Heart right ventricle (tissue), 16 donors: ENCODE measurements around the gene FAF1. TPM values are rescaled to one million over a fixed set of nuclear protein-coding genes. Genes with fewer than 3 reads are reported as not detected.

Experiments used
- ATAC-seq, 8 donors: fragments of 200-7000 bp; cut with Tn5 transposase; one replicate each; pipeline ENCODE4 v1.9.1; 2020; ENCODE audit warnings: mild to moderate bottlenecking in 8 of 8, moderate library complexity in 8 of 8, moderate number of reproducible peaks in 1 of 8
- DNase-seq, 2 donors: peaks; one replicate each; pipeline ENCODE4 v3.0.0-alpha.2; 2020
- H3K27ac ChIP-seq, 10 donors: fragments of 200-600 bp; sonication (generic) in 2 of 10; one replicate each; pipeline versions ENCODE4 v1.5.0 to v1.8.0; 2020 to 2022; ENCODE audit warnings: mild to moderate bottlenecking in 3 of 10
- H3K27me3 ChIP-seq, 7 donors: fragments of 200-600 bp; one replicate each; pipeline ENCODE4 v1.8.0; 2021 to 2022; ENCODE audit warnings: mild to moderate bottlenecking in 2 of 7
- H3K36me3 ChIP-seq, 9 donors: fragments of 200-600 bp; sonication (generic) in 1 of 9; one replicate each; pipeline versions ENCODE4 v1.5.0 to v1.8.0; 2020 to 2022; ENCODE audit warnings: mild to moderate bottlenecking in 2 of 9
- H3K4me1 ChIP-seq, 9 donors: fragments of 200-600 bp; sonication (generic) in 1 of 9; one replicate each; pipeline versions ENCODE4 v1.5.0 to v1.8.0; 2020 to 2022; ENCODE audit warnings: mild to moderate bottlenecking in 4 of 9
- H3K4me3 ChIP-seq, 10 donors: fragments of 200-600 bp; sonication (generic) in 2 of 10; one replicate each; pipeline versions ENCODE4 v1.5.0 to v1.8.0; 2020 to 2022; ENCODE audit warnings: mild to moderate bottlenecking in 7 of 10, moderate library complexity in 2 of 10
- H3K9me3 ChIP-seq, 11 donors: fragments of 200-600 bp in 10 of 11; sonication (generic) in 2 of 11; one replicate each; pipeline versions ENCODE4 v1.5.0 to v1.8.0; 2013 to 2022; ENCODE audit warnings: mild to moderate bottlenecking in 2 of 11, control low read depth in 1 of 11, moderate library complexity in 1 of 11
- WGBS, 2 donors: extraction: QIAGEN DNeasy Blood & Tissue Kit; methylation state at CpG; one replicate each; pipeline ENCODE4 v1.1.7; 2013; ENCODE audit warnings: inconsistent platforms in 1 of 2; 5-methylcytosine and 5-hydroxymethylcytosine counted together
- intact Hi-C, 10 donors: fragments of 100-400 bp; cut with DNase I; formaldehyde crosslinking; loops; one replicate each; pipeline versions ENCODE4 v1.11.1 to v1.14.2; 2022
- polyA plus RNA-seq, 2 donors: library from polyadenylated mRNA; stranded (reverse); fragments of 200-250 nt; gene quantifications; one replicate each; pipeline ENCODE4 v1.2.3, GENCODE V29; 2013
- total RNA-seq, 10 donors: library from RNA; stranded (reverse); fragmentation: NEBNext Ultra II Directional in 3 of 10; extraction: Animal tissue kit (Norgen Biotek cat#: 25700) in 3 of 10; gene quantifications; one replicate each; pipeline versions ENCODE4 v1.2.1 to v1.2.4, GENCODE V29; 2021 to 2023
- TF ChIP-seq, protein P1 (sequence below), 9 donors: fragments of 200-600 bp; sonication (generic) in 2 of 9; IDR thresholded peaks; one replicate each; pipeline versions ENCODE4 v1.5.0 to v1.8.0; 2021 to 2022; ENCODE audit warnings: antibody characterized with exemption in 9 of 9, mild to moderate bottlenecking in 5 of 9, moderate library complexity in 1 of 9
- donor health status: Arrhythmogenic right ventricular cardiomyopathy.
- donor health status: ischemic (EF 13 %, LVEDD 7.1; RV severe dilation, severe dysfunction).
- donor health status: healthy with polysubstance abuse.
- donor health status: DM: no; HTN: yes; CAD: no.
- donor health status: DM: no; HTN: no; CAD: no.
- donor health status: ischemic (EF 25% LVEDD 6.9; RV normal size, moderate dysfunction).
- donor health status: ischemic (EF 25% LVEDD 5.7; RV mildly dilated, moderate dysfunction).
- donor health status: healthy.
- donor health status: DM: yes; HTN: yes; CAD: no.
- donor health status: Ischemic cardiomyopathy.
- donor health status: ischemic (EF 35%, LVEDD 5.7; RV mildly dilated, moderate dysfunction).
- donor health status: nonischemic (EF 11% LVEDD 7.7; RV severe dilation, severe dysfunction).
- donor health status: DM: yes; HTN: yes; CAD: no.
- donor health status: PGD.
- donor health status: ischemic (EF 29% LVEDD 5.4; RV normal size, mild dysfunction).
- donor health status: nonischemic (EF 23%, LVEDD 6.1; RV moderate dilation, normal function).

FAF1 gene
- total and polyA plus RNA-seq, 12 donors, result 30.9 to 102 (median 88.9) TPM

DNA sequence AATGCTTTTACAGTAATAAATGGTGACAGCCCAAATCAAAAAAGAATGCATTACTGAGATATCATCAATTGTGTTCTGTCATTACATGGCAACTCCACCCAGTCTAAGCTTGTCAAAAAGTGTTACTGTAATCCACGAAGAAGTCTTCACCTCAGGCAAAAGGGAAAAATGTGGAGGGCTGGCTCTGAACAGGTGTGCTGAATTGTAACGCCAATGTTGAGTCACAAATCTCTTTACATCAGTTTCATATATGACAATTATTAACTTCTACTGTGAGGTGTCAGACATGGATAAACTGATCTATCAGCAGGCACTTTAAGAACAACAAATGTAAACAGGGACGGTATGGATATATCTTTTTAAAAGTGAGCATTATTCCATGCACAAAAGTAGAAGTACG, 438.4 kb downstream of the FAF1 start:
- 94 to 96% methylated on average over 4 of the region's 4 CpGs for WGBS, 2 donors
- Histone ChIP-seq H3K9me3 (peaks cover 0 to 18% (median 10%) of the 10 kb centered on the region in 11 donors), H3K4me3 (no peak overlapping the region), H3K27me3 (no peaks in the 10 kb centered on the region), H3K36me3 (peaks cover 0 to 57% (median 7%) of the 10 kb centered on the region in 9 donors), H3K4me1 (no peaks in the 10 kb centered on the region), H3K27ac (no peak overlapping the region)
- intact Hi-C loops, result no loop called here
- ATAC-seq, result no peak
- TF ChIP-seq, protein P1, sequence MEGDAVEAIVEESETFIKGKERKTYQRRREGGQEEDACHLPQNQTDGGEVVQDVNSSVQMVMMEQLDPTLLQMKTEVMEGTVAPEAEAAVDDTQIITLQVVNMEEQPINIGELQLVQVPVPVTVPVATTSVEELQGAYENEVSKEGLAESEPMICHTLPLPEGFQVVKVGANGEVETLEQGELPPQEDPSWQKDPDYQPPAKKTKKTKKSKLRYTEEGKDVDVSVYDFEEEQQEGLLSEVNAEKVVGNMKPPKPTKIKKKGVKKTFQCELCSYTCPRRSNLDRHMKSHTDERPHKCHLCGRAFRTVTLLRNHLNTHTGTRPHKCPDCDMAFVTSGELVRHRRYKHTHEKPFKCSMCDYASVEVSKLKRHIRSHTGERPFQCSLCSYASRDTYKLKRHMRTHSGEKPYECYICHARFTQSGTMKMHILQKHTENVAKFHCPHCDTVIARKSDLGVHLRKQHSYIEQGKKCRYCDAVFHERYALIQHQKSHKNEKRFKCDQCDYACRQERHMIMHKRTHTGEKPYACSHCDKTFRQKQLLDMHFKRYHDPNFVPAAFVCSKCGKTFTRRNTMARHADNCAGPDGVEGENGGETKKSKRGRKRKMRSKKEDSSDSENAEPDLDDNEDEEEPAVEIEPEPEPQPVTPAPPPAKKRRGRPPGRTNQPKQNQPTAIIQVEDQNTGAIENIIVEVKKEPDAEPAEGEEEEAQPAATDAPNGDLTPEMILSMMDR (IDR thresholded peaks at IDR 0.05), result no peak
- no peak for DNase-seq

DNA sequence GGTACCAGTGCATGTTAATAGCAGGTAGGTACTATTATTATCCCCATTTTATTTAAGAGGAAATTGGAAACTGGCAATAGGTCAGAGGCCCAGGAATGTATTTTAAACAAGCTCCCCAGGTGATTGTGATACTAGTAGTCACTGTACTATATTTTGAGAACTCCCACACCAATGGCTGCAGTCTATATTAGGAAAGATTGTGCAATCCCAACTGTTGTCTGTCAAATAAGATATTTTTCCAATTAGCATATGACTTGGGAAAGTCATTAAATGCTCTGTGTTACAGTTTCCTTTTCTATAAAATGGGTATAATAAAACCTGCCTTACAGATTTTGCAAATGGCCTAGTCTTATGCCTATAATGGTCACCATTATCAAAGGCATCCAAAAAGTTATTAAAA, 442.6 kb downstream of the FAF1 start:
- intact Hi-C loops, result no loop called here
- TF ChIP-seq, protein P1 (IDR thresholded peaks at IDR 0.05), result no peak
- H3K27ac ChIP-seq, result no peak overlapping the region
- H3K36me3 ChIP-seq, result peaks cover 0 to 45% (median 0%) of the 10 kb centered on the region in 9 donors
- DNase-seq, result no peak
- ATAC-seq, result no peak
- peaks cover 0 to 8% (median 0%) of the 10 kb centered on the region in 11 donors for H3K9me3 ChIP-seq
- no peaks in the 10 kb centered on the region for H3K27me3 ChIP-seq
- H3K4me3 ChIP-seq, result no peak overlapping the region
- H3K4me1 ChIP-seq, result no peaks in the 10 kb centered on the region

DNA sequence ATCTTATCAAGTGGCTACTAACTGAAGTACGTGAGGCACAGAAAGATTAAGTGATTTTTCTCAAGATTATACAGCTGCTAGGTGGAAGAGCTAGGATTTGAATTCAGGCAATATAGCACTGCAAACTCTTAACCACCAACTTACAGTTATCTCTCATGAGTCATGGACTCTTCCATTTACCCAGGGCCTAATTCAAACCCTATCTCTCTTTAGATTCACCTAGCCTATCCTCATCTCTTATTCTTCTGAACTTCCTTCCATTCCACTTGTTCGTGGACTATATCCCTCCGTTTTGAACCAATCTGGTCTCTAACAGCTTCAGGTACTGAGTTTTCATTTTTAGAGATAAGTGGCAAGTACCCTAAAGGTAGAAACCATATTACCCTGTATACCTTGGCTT, 444.0 kb downstream of the FAF1 start:
- Histone ChIP-seq H3K4me3 (no peak overlapping the region), H3K27me3 (no peaks in the 10 kb centered on the region), H3K9me3 (peaks cover 0 to 13% (median 0%) of the 10 kb centered on the region in 11 donors), H3K36me3 (peaks cover 0 to 51% (median 0%) of the 10 kb centered on the region in 9 donors), H3K4me1 (no peaks in the 10 kb centered on the region), H3K27ac (no peak overlapping the region)
- TF ChIP-seq, protein P1 (IDR thresholded peaks at IDR 0.05), result no peak
- WGBS, 2 donors, result 98 to 99% methylated on average over 3 of the region's 3 CpGs
- ATAC-seq (no peak), DNase-seq (no peak)
- intact Hi-C loops, result no loop called here

DNA sequence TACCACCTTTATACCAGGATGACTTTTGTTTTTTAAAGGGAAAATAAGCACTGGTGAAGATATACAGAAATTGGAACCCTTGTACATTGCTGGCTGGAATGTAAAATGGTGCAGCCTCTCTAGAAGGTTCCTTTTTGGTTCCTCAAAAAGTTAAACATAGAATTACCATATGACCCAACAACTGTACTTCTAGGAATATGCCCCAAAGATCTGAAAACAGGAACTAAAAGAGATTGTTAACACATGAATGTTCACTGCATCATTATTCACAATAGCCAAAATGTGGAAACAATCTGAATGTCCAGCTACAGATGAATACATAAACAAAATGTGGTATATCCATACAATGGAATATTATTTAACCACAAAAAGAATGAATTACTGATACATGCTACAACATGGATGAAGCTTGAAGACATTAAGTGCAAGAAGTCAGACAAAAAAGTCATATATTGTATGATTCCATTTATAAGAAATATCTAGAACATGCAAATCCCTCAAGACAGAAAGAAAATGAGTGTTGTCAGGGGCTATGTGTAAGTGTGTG, 452.0 kb downstream of the FAF1 start:
- DNase-seq (no peak), ATAC-seq (no peak)
- H3K27ac ChIP-seq, result no peak overlapping the region
- H3K9me3 ChIP-seq, result peaks cover 0 to 37% (median 0%) of the 10 kb centered on the region in 11 donors
- H3K27me3 ChIP-seq, result no peaks in the 10 kb centered on the region
- TF ChIP-seq, protein P1 (IDR thresholded peaks at IDR 0.05), result no peak
- H3K4me3 ChIP-seq, result no peak overlapping the region
- H3K36me3 ChIP-seq, result peaks cover 0 to 68% (median 18%) of the 10 kb centered on the region in 9 donors
- no peaks in the 10 kb centered on the region for H3K4me1 ChIP-seq
- intact Hi-C loops, result no loop called here
